GF-D8 (cell line): Measurements from ENCODE around the gene PRSS1.
"Not testable (repeated sequence)": the region's sequence is repeated elsewhere in the genome, so short reads cannot be mapped to it uniquely, and the experiment has no call there.

Experiments used
- DNase-seq: peaks from one replicate; lab custom pipeline; 2025; lab: John Stamatoyannopoulos, UW

Gene PRSS1

GRCh38 chr7:142749218-142749993, at the start of gene PRSS1:
Gene PRSS1 (plus strand): TSS chr7:142749472. CDS start chr7:142749485, 13 bp downstream.
- DNase-seq, result no peak

GRCh38 chr7:142700935-142701334, 48.3 kb upstream of the PRSS1 start:
- not testable (repeated sequence) for DNase-seq

- no peak for DNase-seq
Observed at GRCh38 chr7:142703655-142704305, 45.5 kb upstream of the PRSS1 start.

- not testable (repeated sequence) for DNase-seq
Observed at GRCh38 chr7:142708726-142709125, 40.5 kb upstream of the PRSS1 start.

GRCh38 chr7:142709921-142710320, 39.4 kb upstream of the PRSS1 start:
- DNase-seq, result no peak

- no peak for DNase-seq
Observed at GRCh38 chr7:142711196-142711595, 38.1 kb upstream of the PRSS1 start.

- DNase-seq, result peak; percentile 38
Observed at GRCh38 chr7:142711746-142712616, 37.3 kb upstream of the PRSS1 start.

- DNase-seq, result no peak
Observed at GRCh38 chr7:142712617-142712957, 36.7 kb upstream of the PRSS1 start.

- peak; percentile 100 for DNase-seq
Observed at GRCh38 chr7:142714375-142714774, 34.9 kb upstream of the PRSS1 start.

- peak; percentile 8 for DNase-seq
Observed at GRCh38 chr7:142716596-142716995, 32.7 kb upstream of the PRSS1 start.

- DNase-seq, result peak; percentile 97
Observed at GRCh38 chr7:142717453-142717852, 31.8 kb upstream of the PRSS1 start.

- no peak for DNase-seq
Observed at GRCh38 chr7:142718313-142718712, 31.0 kb upstream of the PRSS1 start.

- DNase-seq, result no peak
Observed at GRCh38 chr7:142720172-142720773, 29.0 kb upstream of the PRSS1 start.

- no peak for DNase-seq
Observed at GRCh38 chr7:142720986-142721385, 28.3 kb upstream of the PRSS1 start.

GRCh38 chr7:142722248-142722794, 27.0 kb upstream of the PRSS1 start:
- DNase-seq, result no peak

GRCh38 chr7:142733271-142733670, 16.0 kb upstream of the PRSS1 start:
- no peak for DNase-seq

GRCh38 chr7:142739923-142740492, 9.3 kb upstream of the PRSS1 start:
- DNase-seq, result no peak

- no peak for DNase-seq
Observed at GRCh38 chr7:142740786-142741185, 8.5 kb upstream of the PRSS1 start.

GRCh38 chr7:142741932-142742331, 7.3 kb upstream of the PRSS1 start:
- DNase-seq, result not testable (repeated sequence)

- no peak for DNase-seq
Observed at GRCh38 chr7:142745091-142745635, 4.1 kb upstream of the PRSS1 start.

GRCh38 chr7:142745745-142746144, 3.5 kb upstream of the PRSS1 start:
- no peak for DNase-seq
